ENCODE measurements around the gene APLN.

Gene APLN

DNA sequence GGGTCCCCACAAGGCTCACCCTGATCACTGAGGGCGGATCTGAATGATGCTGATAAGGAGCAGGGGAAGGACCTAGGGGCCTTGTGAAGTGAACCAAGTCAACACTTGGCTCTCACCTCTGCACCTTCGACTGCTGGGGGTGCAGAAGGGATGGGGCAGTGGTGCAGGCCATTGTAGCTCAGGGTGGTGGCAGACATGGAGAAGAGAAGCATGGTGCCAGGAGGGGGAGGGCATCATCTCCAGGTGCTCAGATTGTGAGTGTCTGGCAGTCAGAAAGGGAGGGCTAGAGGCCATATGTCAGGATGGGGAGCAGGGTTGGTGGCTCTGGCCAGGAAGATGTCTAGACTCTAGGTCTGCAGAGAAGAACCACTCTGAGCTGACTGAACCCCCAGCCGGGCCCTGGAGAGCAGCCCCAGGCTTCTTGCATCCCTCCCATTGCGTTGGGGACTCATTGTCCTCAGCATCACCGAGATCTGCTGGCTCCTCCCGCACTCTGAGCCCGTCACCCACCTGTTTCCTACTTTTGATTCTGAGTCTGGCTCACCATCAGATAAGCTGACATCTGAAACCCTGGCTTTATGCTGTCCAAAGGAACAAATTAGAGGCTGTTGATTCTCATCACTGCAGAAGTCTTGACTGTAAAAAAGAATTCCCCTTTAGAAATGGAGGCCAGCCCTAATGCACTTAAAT, 3.8 kb downstream of the APLN start:
- H3K9ac ChIP-seq (ENCODE audit: low read depth, low read length, poor library complexity), result no peak overlapping the region
- no peak overlapping the region for H2BK15ac ChIP-seq (ENCODE audit: low read length)
- H3K18ac ChIP-seq (ENCODE audit: low read length), result no peak overlapping the region
- no peak overlapping the region for H3K27ac ChIP-seq (replicated peaks; ENCODE audit: low read length)
- no peak overlapping the region for H2AK5ac ChIP-seq (ENCODE audit: low read depth, low read length)
- no peak overlapping the region for H2BK5ac ChIP-seq (ENCODE audit: low read length)
- H3K79me1 ChIP-seq (ENCODE audit: low read depth, low read length), result peaks cover 2% of the 10 kb centered on the region
- H3K4me1 ChIP-seq (ENCODE audit: control insufficient read depth in 2 of 2, insufficient read depth in 1 of 2, low read depth in 1 of 2, low read length in 2 of 2), result peaks cover 8% of the 10 kb centered on the region in 2 donors
- H2AFZ ChIP-seq (ENCODE audit: low read length), result no peak overlapping the region
- peaks cover 0 to 4% of the 10 kb centered on the region in 2 donors for H3K36me3 ChIP-seq (replicated peaks in 1 of 2; ENCODE audit: control insufficient read depth in 2 of 2, insufficient read depth in 2 of 2, low read length in 2 of 2)
- no peaks in the 10 kb centered on the region for H3K9me3 ChIP-seq (replicated peaks in 1 of 2; ENCODE audit: control insufficient read depth in 2 of 2, insufficient read depth in 1 of 2, low read depth in 1 of 2, low read length in 2 of 2)
- H3K14ac ChIP-seq (ENCODE audit: low read length), result no peak overlapping the region
- H3K27me3 ChIP-seq (ENCODE audit: control insufficient read depth in 3 of 3, insufficient read depth in 3 of 3, low read depth in 1 of 3, low read length in 3 of 3), result peaks cover 0 to 17% (median 11%) of the 10 kb centered on the region in 3 experiments
- no peak overlapping the region for H2BK120ac ChIP-seq (ENCODE audit: low read depth, low read length)
- no peak overlapping the region for H3K4ac ChIP-seq (ENCODE audit: low read length)
- no peak overlapping the region for H4K91ac ChIP-seq (ENCODE audit: low read depth, low read length, poor library complexity)
- no peak overlapping the region for H2BK12ac ChIP-seq (ENCODE audit: low read length)
- H4K8ac ChIP-seq (ENCODE audit: low read depth, low read length), result no peak overlapping the region
- WGBS, 2 donors (ENCODE audit: extremely low coverage in 2 of 2, insufficient read length in 2 of 2, insufficient replicate concordance in 1 of 2), result no CpG with 5 or more reads among the region's 7 CpGs
- no peak overlapping the region for H3K23ac ChIP-seq (ENCODE audit: low read depth, low read length, poor library complexity)
- H3K4me3 ChIP-seq (ENCODE audit: low read length in 2 of 2), result no peak overlapping the region
- H3K4me2 ChIP-seq (ENCODE audit: insufficient read depth, low read length, poor library complexity, severe bottlenecking), result no peak overlapping the region
- no peak for DNase-seq (ENCODE audit: low spot score)

DNA sequence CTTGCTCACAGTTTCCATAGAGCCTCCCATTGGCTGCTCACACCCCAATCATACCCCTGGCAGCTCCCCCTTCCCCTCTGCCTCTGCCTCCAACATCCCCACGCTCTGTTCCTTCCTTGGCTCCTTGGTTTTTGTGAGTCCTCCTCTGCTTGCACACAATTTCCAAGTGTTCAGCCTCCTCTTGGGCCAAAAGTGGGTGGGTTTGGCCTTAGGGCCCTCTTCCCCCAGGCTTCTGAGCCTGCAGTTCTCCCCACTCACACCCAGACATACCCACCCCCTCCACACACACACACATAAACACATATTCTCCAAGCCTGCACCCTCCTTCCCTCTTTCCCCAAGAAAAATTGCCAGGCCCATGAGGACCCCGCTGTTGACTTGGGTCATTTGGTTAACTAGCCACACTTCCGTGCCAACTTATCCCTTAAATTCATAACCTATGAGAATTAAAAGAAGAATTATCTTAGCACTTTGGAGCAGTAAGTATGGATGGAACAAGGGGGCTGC, 4.5 kb downstream of the APLN start:
- Histone ChIP-seq H3K4ac (ENCODE audit: low read length) (no peak overlapping the region), H3K14ac (ENCODE audit: low read length) (no peak overlapping the region), H3K4me3 (ENCODE audit: low read length in 2 of 2) (no peak overlapping the region), H2BK15ac (ENCODE audit: low read length) (no peak overlapping the region), H3K4me1 (ENCODE audit: control insufficient read depth in 2 of 2, insufficient read depth in 1 of 2, low read depth in 1 of 2, low read length in 2 of 2) (peaks cover 6% of the 10 kb centered on the region in 2 donors), H2BK120ac (ENCODE audit: low read depth, low read length) (no peak overlapping the region), H3K79me1 (ENCODE audit: low read depth, low read length) (peaks cover 2% of the 10 kb centered on the region), H2BK5ac (ENCODE audit: low read length) (no peak overlapping the region), H3K27ac (replicated peaks; ENCODE audit: low read length) (no peak overlapping the region), H3K18ac (ENCODE audit: low read length) (no peak overlapping the region), H3K36me3 (replicated peaks in 1 of 2; ENCODE audit: control insufficient read depth in 2 of 2, insufficient read depth in 2 of 2, low read length in 2 of 2) (peaks cover 0 to 4% of the 10 kb centered on the region in 2 donors), H2BK12ac (ENCODE audit: low read length) (no peak overlapping the region), H3K9me3 (replicated peaks in 1 of 2; ENCODE audit: control insufficient read depth in 2 of 2, insufficient read depth in 1 of 2, low read depth in 1 of 2, low read length in 2 of 2) (no peaks in the 10 kb centered on the region), H2AK5ac (ENCODE audit: low read depth, low read length) (no peak overlapping the region), H3K23ac (ENCODE audit: low read depth, low read length, poor library complexity) (no peak overlapping the region), H3K4me2 (ENCODE audit: insufficient read depth, low read length, poor library complexity, severe bottlenecking) (no peak overlapping the region), H4K91ac (ENCODE audit: low read depth, low read length, poor library complexity) (no peak overlapping the region), H4K8ac (ENCODE audit: low read depth, low read length) (no peak overlapping the region), H3K9ac (ENCODE audit: low read depth, low read length, poor library complexity) (no peak overlapping the region), H2AFZ (ENCODE audit: low read length) (no peak overlapping the region), H3K27me3 (ENCODE audit: control insufficient read depth in 3 of 3, insufficient read depth in 3 of 3, low read depth in 1 of 3, low read length in 3 of 3) (peaks cover 0 to 14% (median 11%) of the 10 kb centered on the region in 3 experiments)
- WGBS, 2 donors (ENCODE audit: extremely low coverage in 2 of 2, insufficient read length in 2 of 2, insufficient replicate concordance in 1 of 2), result no CpG with 5 or more reads among the region's 3 CpGs
- DNase-seq (ENCODE audit: low spot score), result no peak

DNA sequence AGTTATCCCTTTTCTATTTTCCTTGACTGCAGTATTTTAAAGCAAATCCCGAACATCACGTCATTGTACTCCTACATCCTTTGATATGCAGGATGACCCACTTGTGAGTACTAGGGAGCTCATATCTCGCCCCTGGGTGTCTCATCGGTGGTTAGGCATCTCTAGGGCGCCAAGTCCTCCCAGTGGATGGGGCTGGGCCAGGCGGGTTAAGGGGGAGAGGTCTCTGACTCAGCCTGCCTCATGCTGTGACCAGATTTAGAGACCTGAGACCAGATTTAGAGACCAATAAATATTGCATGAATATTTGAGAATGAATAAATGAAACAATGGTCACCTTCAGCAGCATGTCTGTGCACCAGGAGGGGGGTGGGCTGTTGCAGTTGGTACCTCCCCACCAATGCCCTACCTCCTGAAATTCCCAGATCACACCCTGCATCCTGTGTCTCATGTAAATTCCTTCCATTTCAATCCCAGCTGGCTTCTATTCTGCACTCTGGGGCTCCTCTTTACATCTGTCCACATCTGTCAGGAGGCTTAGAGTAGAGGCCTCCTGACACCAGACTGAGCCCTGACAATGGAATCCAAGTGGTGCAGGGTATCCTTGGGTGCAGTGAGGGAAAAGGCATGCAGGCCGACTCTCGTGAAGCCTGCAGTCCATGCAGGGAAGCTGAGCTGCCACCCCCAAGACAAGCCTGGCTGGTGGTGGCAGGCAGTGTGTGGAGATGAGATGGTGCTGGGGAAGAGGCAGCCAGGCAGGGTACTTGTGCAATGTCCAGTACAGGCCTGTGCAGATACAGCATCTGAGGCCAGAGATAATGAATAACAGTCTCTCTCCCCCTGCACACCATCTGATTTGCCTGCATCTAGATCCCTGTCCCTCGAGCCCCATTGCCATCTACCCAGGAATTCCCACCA, 5.2 kb downstream of the APLN start:
- Histone ChIP-seq H3K18ac (ENCODE audit: low read length) (no peak overlapping the region), H3K9me3 (replicated peaks in 1 of 2; ENCODE audit: control insufficient read depth in 2 of 2, insufficient read depth in 1 of 2, low read depth in 1 of 2, low read length in 2 of 2) (no peaks in the 10 kb centered on the region), H2BK5ac (ENCODE audit: low read length) (no peak overlapping the region), H3K27me3 (ENCODE audit: control insufficient read depth in 3 of 3, insufficient read depth in 3 of 3, low read depth in 1 of 3, low read length in 3 of 3) (peaks cover 0 to 13% (median 11%) of the 10 kb centered on the region in 3 experiments), H2BK12ac (ENCODE audit: low read length) (no peak overlapping the region), H2BK120ac (ENCODE audit: low read depth, low read length) (no peak overlapping the region), H3K36me3 (replicated peaks in 1 of 2; ENCODE audit: control insufficient read depth in 2 of 2, insufficient read depth in 2 of 2, low read length in 2 of 2) (peaks cover 0 to 4% of the 10 kb centered on the region in 2 donors), H3K4ac (ENCODE audit: low read length) (no peak overlapping the region), H2AFZ (ENCODE audit: low read length) (no peak overlapping the region), H2BK15ac (ENCODE audit: low read length) (no peak overlapping the region), H3K23ac (ENCODE audit: low read depth, low read length, poor library complexity) (no peak overlapping the region), H3K14ac (ENCODE audit: low read length) (no peak overlapping the region), H3K4me2 (ENCODE audit: insufficient read depth, low read length, poor library complexity, severe bottlenecking) (no peak overlapping the region), H2AK5ac (ENCODE audit: low read depth, low read length) (no peak overlapping the region), H3K4me1 (ENCODE audit: control insufficient read depth in 2 of 2, insufficient read depth in 1 of 2, low read depth in 1 of 2, low read length in 2 of 2) (peaks cover 4% of the 10 kb centered on the region in 2 donors), H3K27ac (replicated peaks; ENCODE audit: low read length) (no peak overlapping the region), H4K8ac (ENCODE audit: low read depth, low read length) (no peak overlapping the region), H3K79me1 (ENCODE audit: low read depth, low read length) (peaks cover 2% of the 10 kb centered on the region), H3K4me3 (ENCODE audit: low read length in 2 of 2) (no peak overlapping the region), H4K91ac (ENCODE audit: low read depth, low read length, poor library complexity) (no peak overlapping the region), H3K9ac (ENCODE audit: low read depth, low read length, poor library complexity) (no peak overlapping the region)
- no peak for DNase-seq (ENCODE audit: low spot score)
- WGBS, 2 donors (ENCODE audit: extremely low coverage in 2 of 2, insufficient read length in 2 of 2, insufficient replicate concordance in 1 of 2), result no CpG with 5 or more reads among the region's 9 CpGs
